ENCODE data around the gene CDYL.

CDYL gene

GRCh38 chr6:4756247-4756646 lies 20.0 kb upstream of the CDYL start:
- no peak for DNase-seq (ENCODE audit: insufficient read length, low spot score)
- no peak for FAIRE-seq
- TF ChIP-seq POLR2A (IDR thresholded peaks at IDR 0.05; ENCODE audit: low read depth, low read length), result no peak

GRCh38 chr6:4759997-4760396 lies 16.2 kb upstream of the CDYL start:
- no peak for DNase-seq (ENCODE audit: insufficient read length, low spot score)
- no peak for TF ChIP-seq POLR2A (IDR thresholded peaks at IDR 0.05; ENCODE audit: low read depth, low read length)
- no peak for FAIRE-seq

- TF ChIP-seq POLR2A (IDR thresholded peaks at IDR 0.05; ENCODE audit: low read depth, low read length), result no peak
- DNase-seq (ENCODE audit: insufficient read length, low spot score) (no peak), FAIRE-seq (no peak)
Measured at GRCh38 chr6:4760773-4761172, 15.4 kb upstream of the CDYL start.

GRCh38 chr6:4762294-4762693 lies 13.9 kb upstream of the CDYL start:
- no peak for TF ChIP-seq POLR2A (IDR thresholded peaks at IDR 0.05; ENCODE audit: low read depth, low read length)
- FAIRE-seq (no peak), DNase-seq (ENCODE audit: insufficient read length, low spot score) (no peak)

GRCh38 chr6:4763921-4764320 lies 12.3 kb upstream of the CDYL start:
- no peak for DNase-seq (ENCODE audit: insufficient read length, low spot score)
- FAIRE-seq, result no peak
- TF ChIP-seq POLR2A (IDR thresholded peaks at IDR 0.05; ENCODE audit: low read depth, low read length), result no peak

GRCh38 chr6:4768815-4769214 lies 7.4 kb upstream of the CDYL start:
- no peak for FAIRE-seq
- no peak for TF ChIP-seq POLR2A (IDR thresholded peaks at IDR 0.05; ENCODE audit: low read depth, low read length)
- DNase-seq (ENCODE audit: insufficient read length, low spot score), result no peak

- TF ChIP-seq POLR2A (IDR thresholded peaks at IDR 0.05; ENCODE audit: low read depth, low read length), result no peak
- DNase-seq (ENCODE audit: insufficient read length, low spot score), result no peak
- no peak for FAIRE-seq
Measured at GRCh38 chr6:4772750-4773149, 3.5 kb upstream of the CDYL start.

GRCh38 chr6:4773181-4773580 lies 3.0 kb upstream of the CDYL start:
- DNase-seq (ENCODE audit: insufficient read length, low spot score) (no peak), FAIRE-seq (no peak)
- TF ChIP-seq POLR2A (IDR thresholded peaks at IDR 0.05; ENCODE audit: low read depth, low read length), result no peak

- FAIRE-seq (no peak), DNase-seq (ENCODE audit: insufficient read length, low spot score) (no peak)
- TF ChIP-seq POLR2A (IDR thresholded peaks at IDR 0.05; ENCODE audit: low read depth, low read length), result no peak
Measured at GRCh38 chr6:4774296-4774695, 1.9 kb upstream of the CDYL start.

GRCh38 chr6:4774715-4775493 lies 1.3 kb upstream of the CDYL start:
- DNase-seq (ENCODE audit: insufficient read length, low spot score) (no peak), FAIRE-seq (no peak)
- TF ChIP-seq POLR2A (IDR thresholded peaks at IDR 0.05; ENCODE audit: low read depth, low read length), result no peak

GRCh38 chr6:4775494-4776130 lies 592 bp upstream of the CDYL start:
- FAIRE-seq (no peak), DNase-seq (ENCODE audit: insufficient read length, low spot score) (no peak)
- no peak for TF ChIP-seq POLR2A (IDR thresholded peaks at IDR 0.05; ENCODE audit: low read depth, low read length)

GRCh38 chr6:4776493-4777393 lies 539 bp downstream of the CDYL start:
- FAIRE-seq, result no peak
- TF ChIP-seq POLR2A (IDR thresholded peaks at IDR 0.05; ENCODE audit: low read depth, low read length), result 0 out of 2 replicates have a peak, but pooled peaks have one; percentile 9
- peak; percentile 65 for DNase-seq (ENCODE audit: insufficient read length, low spot score)

GRCh38 chr6:4777394-4777935 lies 1.3 kb downstream of the CDYL start:
- peak; percentile 6 for FAIRE-seq
- no peak for DNase-seq (ENCODE audit: insufficient read length, low spot score)
- no peak for TF ChIP-seq POLR2A (IDR thresholded peaks at IDR 0.05; ENCODE audit: low read depth, low read length)

- no peak for TF ChIP-seq POLR2A (IDR thresholded peaks at IDR 0.05; ENCODE audit: low read depth, low read length)
- DNase-seq (ENCODE audit: insufficient read length, low spot score) (no peak), FAIRE-seq (peak; percentile 38)
Measured at GRCh38 chr6:4778086-4778485, 1.9 kb downstream of the CDYL start.
